MM.1S (cell line): Measurements from ENCODE around the gene PDIK1L.
A peak's percentile ranks its signal among the peaks of the same experiment; 100 is the strongest.
"Not testable (repeated sequence)": the region's sequence is repeated elsewhere in the genome, so short reads cannot be mapped to it uniquely, and the experiment has no call there.

ENCODE experiments used
- DNase-seq: peaks from one replicate; pipeline ENCODE4 v3.0.0-alpha.2; 2015
- H2AFZ ChIP-seq: fragments of 300-600 bp; sonication (generic); 2 replicates; pipeline ENCODE4 v1.6.0; 2016; ENCODE audit warnings: antibody characterized with exemption, low read length
- H3F3A ChIP-seq: fragments of 300-600 bp; sonication (generic); 2 replicates; pipeline ENCODE4 v1.6.1; 2016; ENCODE audit warnings: mild to moderate bottlenecking, antibody characterized with exemption, low read length, moderate library complexity, mixed read lengths; ENCODE audit not compliant: insufficient read depth
- H3K27ac ChIP-seq: fragments of 300-600 bp; sonication (generic); 2 replicates; pipeline ENCODE4 v1.5.1; 2016; ENCODE audit warnings: mild to moderate bottlenecking, low read length
- H3K27me3 ChIP-seq: fragments of 300-600 bp; sonication (generic); replicated peaks from 2 replicates; pipeline ENCODE4 v1.6.0; 2016; ENCODE audit warnings: low read length; ENCODE audit not compliant: insufficient read depth
- H3K36me3 ChIP-seq: fragments of 300-600 bp; sonication (generic); replicated peaks from 2 replicates; pipeline ENCODE4 v1.6.1; 2016; ENCODE audit warnings: mild to moderate bottlenecking, low read length, mixed read lengths; ENCODE audit not compliant: insufficient read depth
- H3K4me1 ChIP-seq: fragments of 300-600 bp; sonication (generic); 2 replicates; pipeline ENCODE4 v1.6.1; 2016; ENCODE audit warnings: low read length, mixed read lengths
- H3K4me2 ChIP-seq: fragments of 300-600 bp; sonication (generic); 2 replicates; pipeline ENCODE4 v1.6.0; 2016; ENCODE audit warnings: low read depth, low read length
- H3K4me3 ChIP-seq: fragments of 300-600 bp; sonication (generic); 2 replicates; pipeline ENCODE4 v1.5.1; 2016; ENCODE audit warnings: low read length, mixed read lengths
- H3K79me2 ChIP-seq: fragments of 300-600 bp; sonication (generic); 2 replicates; pipeline ENCODE4 v1.6.1; 2016; ENCODE audit warnings: mixed run types, low read length, mixed read lengths
- H3K9ac ChIP-seq: fragments of 300-600 bp; sonication (generic); 2 replicates; pipeline ENCODE4 v1.6.1; 2016; ENCODE audit warnings: low read length, mixed read lengths
- H3K9me2 ChIP-seq: fragments of 300-600 bp; sonication (generic); replicated peaks from 2 replicates; pipeline ENCODE4 v1.6.1; 2016; ENCODE audit warnings: mild to moderate bottlenecking, low read length, mixed read lengths; ENCODE audit not compliant: insufficient read depth
- H3K9me3 ChIP-seq: fragments of 300-600 bp; sonication (generic); replicated peaks from 2 replicates; pipeline ENCODE4 v1.6.1; 2016; ENCODE audit warnings: mild to moderate bottlenecking, low read length, mixed read lengths; ENCODE audit not compliant: insufficient read depth
- H4K20me1 ChIP-seq: fragments of 300-600 bp; sonication (generic); 2 replicates; pipeline ENCODE4 v1.6.1; 2016; ENCODE audit warnings: mild to moderate bottlenecking, low read length, moderate library complexity, mixed read lengths; ENCODE audit not compliant: insufficient read depth
- EZH2 ChIP-seq: fragments of 300-600 bp; sonication (generic); optimal IDR thresholded peaks from 2 replicates; pipeline ENCODE3; 2017; ENCODE audit warnings: low read depth, mild to moderate bottlenecking, antibody characterized with exemption, low read length, mixed read lengths
- EZH2phosphoT487 ChIP-seq: fragments of 300-600 bp; sonication (generic); IDR thresholded peaks from 2 replicates; pipeline ENCODE4 v1.6.1; 2018; ENCODE audit warnings: antibody characterized with exemption, low read length
- TF ChIP-seq, protein P1 (sequence below): fragments of 300-600 bp; sonication (generic); IDR thresholded peaks from 2 replicates; pipeline ENCODE4 v1.5.1; 2016; ENCODE audit warnings: antibody characterized with exemption, low read length, mixed read lengths

The PDIK1L gene

DNA sequence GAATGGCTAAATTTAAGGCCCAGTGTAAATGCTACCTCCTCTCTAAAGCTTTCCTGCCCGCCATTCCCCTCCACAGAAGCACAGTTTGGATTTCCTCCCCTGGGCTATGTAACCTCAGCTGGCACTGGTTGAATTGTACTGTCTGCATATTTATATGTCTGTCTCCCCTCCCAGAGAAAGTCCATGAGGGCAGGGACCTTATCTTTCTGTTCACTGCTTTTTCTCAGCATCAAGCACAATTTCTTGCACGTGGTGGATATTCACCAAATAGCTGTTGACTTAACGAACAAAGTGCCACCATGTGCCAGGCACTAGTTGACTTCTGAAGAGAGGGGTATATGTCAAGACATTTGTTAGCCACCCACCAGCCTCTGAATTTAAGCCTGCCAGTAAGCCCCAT lies 9.5 kb upstream of the PDIK1L start:
- Histone ChIP-seq H3K27ac (no peak overlapping the region), H3K9me2 (no peaks in the 10 kb centered on the region), H3F3A (no peaks in the 10 kb centered on the region), H3K9me3 (no peaks in the 10 kb centered on the region), H3K4me3 (no peak overlapping the region), H3K27me3 (peaks cover 12% of the 10 kb centered on the region; the same call in 1 of the 2 replicates), H3K79me2 (no peaks in the 10 kb centered on the region), H2AFZ (no peak overlapping the region), H4K20me1 (no peaks in the 10 kb centered on the region), H3K4me1 (no peaks in the 10 kb centered on the region), H3K4me2 (no peak overlapping the region), H3K9ac (no peak overlapping the region), H3K36me3 (no peaks in the 10 kb centered on the region)
- TF ChIP-seq, protein P1, sequence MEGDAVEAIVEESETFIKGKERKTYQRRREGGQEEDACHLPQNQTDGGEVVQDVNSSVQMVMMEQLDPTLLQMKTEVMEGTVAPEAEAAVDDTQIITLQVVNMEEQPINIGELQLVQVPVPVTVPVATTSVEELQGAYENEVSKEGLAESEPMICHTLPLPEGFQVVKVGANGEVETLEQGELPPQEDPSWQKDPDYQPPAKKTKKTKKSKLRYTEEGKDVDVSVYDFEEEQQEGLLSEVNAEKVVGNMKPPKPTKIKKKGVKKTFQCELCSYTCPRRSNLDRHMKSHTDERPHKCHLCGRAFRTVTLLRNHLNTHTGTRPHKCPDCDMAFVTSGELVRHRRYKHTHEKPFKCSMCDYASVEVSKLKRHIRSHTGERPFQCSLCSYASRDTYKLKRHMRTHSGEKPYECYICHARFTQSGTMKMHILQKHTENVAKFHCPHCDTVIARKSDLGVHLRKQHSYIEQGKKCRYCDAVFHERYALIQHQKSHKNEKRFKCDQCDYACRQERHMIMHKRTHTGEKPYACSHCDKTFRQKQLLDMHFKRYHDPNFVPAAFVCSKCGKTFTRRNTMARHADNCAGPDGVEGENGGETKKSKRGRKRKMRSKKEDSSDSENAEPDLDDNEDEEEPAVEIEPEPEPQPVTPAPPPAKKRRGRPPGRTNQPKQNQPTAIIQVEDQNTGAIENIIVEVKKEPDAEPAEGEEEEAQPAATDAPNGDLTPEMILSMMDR: no peak
- no peak for TF ChIP-seq EZH2phosphoT487
- no peak for TF ChIP-seq EZH2
- no peak for DNase-seq

DNA sequence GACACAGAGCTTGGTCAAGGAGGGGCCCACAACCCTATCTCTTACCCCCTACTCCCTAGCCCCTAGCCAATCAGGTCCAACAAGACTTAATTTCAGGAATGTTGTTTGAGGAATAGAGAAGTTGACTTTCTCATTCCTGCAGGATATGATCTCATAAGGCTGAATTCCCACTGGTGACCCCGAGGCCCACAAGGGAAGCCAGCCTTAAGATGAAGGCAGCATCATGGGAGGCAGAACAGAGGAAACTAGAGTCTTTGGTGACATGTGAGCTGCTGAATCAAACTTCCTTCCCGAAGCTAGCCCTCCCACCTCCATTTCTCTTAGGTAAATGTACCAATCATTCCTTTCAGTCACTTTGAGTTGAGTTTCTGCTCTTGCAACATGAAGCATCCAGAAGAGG lies 9.1 kb upstream of the PDIK1L start:
- Histone ChIP-seq H3K36me3 (no peaks in the 10 kb centered on the region), H3K27me3 (peaks cover 12% of the 10 kb centered on the region; the same call in 1 of the 2 replicates), H3K4me3 (no peak overlapping the region), H3F3A (no peaks in the 10 kb centered on the region), H3K27ac (no peak overlapping the region), H3K4me1 (no peaks in the 10 kb centered on the region), H2AFZ (no peak overlapping the region), H3K9ac (no peak overlapping the region), H3K9me2 (no peaks in the 10 kb centered on the region), H4K20me1 (no peaks in the 10 kb centered on the region), H3K4me2 (no peak overlapping the region), H3K79me2 (no peaks in the 10 kb centered on the region), H3K9me3 (no peaks in the 10 kb centered on the region)
- no peak for TF ChIP-seq EZH2phosphoT487
- TF ChIP-seq EZH2: no peak
- TF ChIP-seq, protein P1: no peak
- no peak for DNase-seq

DNA sequence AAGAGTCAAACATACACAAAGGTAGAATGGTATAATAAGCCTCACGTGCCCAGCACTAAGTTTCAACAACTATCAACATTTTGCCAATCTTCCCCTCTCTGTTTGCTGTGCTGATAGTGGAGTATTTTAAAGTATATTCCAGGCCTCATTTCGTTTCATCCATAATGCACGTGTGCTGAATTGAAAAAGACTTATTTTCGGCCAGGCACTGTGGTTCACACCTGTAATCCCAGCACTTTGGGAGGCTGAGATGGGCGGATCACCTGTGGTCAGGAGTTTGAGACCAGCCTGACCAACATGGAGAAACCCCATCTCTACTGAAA lies 6.4 kb upstream of the PDIK1L start:
- H3K4me2 ChIP-seq, H3K4me3 ChIP-seq: not testable (repeated sequence)

DNA sequence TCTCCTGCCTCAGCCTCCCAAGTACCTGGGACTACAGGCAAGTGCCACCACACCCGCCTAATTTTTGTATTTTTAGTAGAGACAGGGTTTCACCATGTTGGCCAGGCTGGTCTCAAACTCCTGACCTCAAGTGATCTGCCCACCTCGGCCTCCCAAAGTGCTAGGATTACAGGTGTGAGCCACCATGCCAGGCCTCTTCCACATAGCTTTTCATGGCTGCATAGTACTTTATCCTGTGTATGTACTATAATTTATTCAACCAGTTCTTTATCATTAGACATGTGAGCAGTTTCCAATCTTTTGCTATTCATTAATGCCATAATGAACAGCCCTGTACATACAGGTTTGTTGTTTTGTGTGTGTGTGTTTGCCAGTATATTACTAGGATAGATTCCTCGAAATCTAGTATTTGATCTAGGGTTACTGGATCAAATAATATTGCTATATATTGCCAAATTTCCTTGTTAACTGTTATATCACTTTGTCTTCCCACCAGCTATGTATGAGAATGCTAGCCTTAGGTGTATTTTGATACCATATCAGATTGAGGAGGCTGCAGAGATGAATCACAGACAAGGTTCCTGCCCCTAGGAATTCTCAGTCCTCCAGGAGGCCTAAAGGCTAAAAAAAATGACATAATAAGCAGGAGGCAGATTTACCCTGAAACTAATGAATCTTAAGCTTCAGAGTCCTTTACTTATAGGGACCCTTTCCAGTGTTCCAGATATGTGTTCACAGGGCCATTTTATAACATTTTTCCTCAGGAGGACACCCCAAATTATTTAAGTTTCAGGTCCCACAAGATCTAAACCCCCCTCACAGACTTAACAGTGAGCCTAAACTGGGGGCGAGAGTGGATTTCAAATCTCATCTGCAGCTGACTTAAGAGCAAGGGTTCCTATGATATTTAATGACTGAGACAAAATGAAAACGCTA lies 2.1 kb upstream of the PDIK1L start:
- TF ChIP-seq EZH2 (no peak), EZH2phosphoT487 (no peak)
- TF ChIP-seq, protein P1: no peak
- no peak overlapping the region for H3K9ac ChIP-seq
- H3F3A ChIP-seq: peaks cover 25% of the 10 kb centered on the region
- no peaks in the 10 kb centered on the region for H3K9me3 ChIP-seq
- no peak for DNase-seq
- peaks cover 24% of the 10 kb centered on the region for H3K79me2 ChIP-seq
- no peaks in the 10 kb centered on the region for H4K20me1 ChIP-seq
- H3K27ac ChIP-seq: no peak overlapping the region
- H3K4me2 ChIP-seq: peak overlapping the region; percentile 91; the same call in 1 of the 2 replicates
- H3K36me3 ChIP-seq: 0 out of 2 replicates have a peak, but pooled peaks cover 1% of the 10 kb centered on the region
- peaks cover 20% of the 10 kb centered on the region for H3K4me1 ChIP-seq
- no peak overlapping the region for H3K4me3 ChIP-seq
- H3K9me2 ChIP-seq: no peaks in the 10 kb centered on the region
- H3K27me3 ChIP-seq: no peaks in the 10 kb centered on the region
- H2AFZ ChIP-seq: no peak overlapping the region; the same call in 1 of the 2 replicates

More for the DNA sequence above, 6.4 kb upstream of the PDIK1L start:
- peaks cover 12% of the 10 kb centered on the region; the same call in 1 of the 2 replicates for H3K27me3 ChIP-seq
- H2AFZ ChIP-seq, H3K9me2 ChIP-seq, H3K4me1 ChIP-seq, H3K9ac ChIP-seq, H3F3A ChIP-seq, H3K36me3 ChIP-seq, DNase-seq, H4K20me1 ChIP-seq, H3K27ac ChIP-seq, H3K79me2 ChIP-seq, H3K9me3 ChIP-seq: not testable (repeated sequence)
